T-helper 1 cell (primary cell): ENCODE data around the gene SERPINI1.
"Not testable (repeated sequence)": the region's sequence is repeated elsewhere in the genome, so short reads cannot be mapped to it uniquely, and the experiment has no call there.

ENCODE experiments used
- DNase-seq, 5 donors: peaks; one replicate each; pipeline ENCODE4 v3.0.0-alpha.2; 2012 to 2020

Gene SERPINI1

GRCh38 chr3:167810236-167810635 lies 74.7 kb downstream of the SERPINI1 start:
- DNase-seq, result no peak

- DNase-seq, result no peak
These were observed 75.5 kb downstream of the SERPINI1 start for GRCh38 chr3:167811031-167811430.

- no peak for DNase-seq
These were observed 77.9 kb downstream of the SERPINI1 start for GRCh38 chr3:167813169-167814123.

GRCh38 chr3:167814441-167814951 lies 79.0 kb downstream of the SERPINI1 start:
- no peak for DNase-seq

GRCh38 chr3:167816953-167817352 lies 81.4 kb downstream of the SERPINI1 start:
- no peak for DNase-seq

GRCh38 chr3:167820102-167820865 lies 84.8 kb downstream of the SERPINI1 start:
- DNase-seq, result no peak

GRCh38 chr3:167821248-167821805 lies 85.8 kb downstream of the SERPINI1 start:
- no peak for DNase-seq

GRCh38 chr3:167823738-167824137 lies 88.2 kb downstream of the SERPINI1 start:
- DNase-seq, result no peak

GRCh38 chr3:167827588-167827987 lies 92.1 kb downstream of the SERPINI1 start:
- DNase-seq, result not testable (repeated sequence)

GRCh38 chr3:167829071-167829470 lies 93.5 kb downstream of the SERPINI1 start:
- no peak for DNase-seq

- DNase-seq, result no peak
These were observed 94.5 kb downstream of the SERPINI1 start for GRCh38 chr3:167830007-167830406.

- DNase-seq, result no peak
These were observed 99.8 kb downstream of the SERPINI1 start for GRCh38 chr3:167835359-167835758.

GRCh38 chr3:167835953-167836352 lies 100.4 kb downstream of the SERPINI1 start:
- DNase-seq, result no peak

- DNase-seq, result no peak
These were observed 101.9 kb downstream of the SERPINI1 start for GRCh38 chr3:167837466-167837865.

- DNase-seq, result no peak
These were observed 104.1 kb downstream of the SERPINI1 start for GRCh38 chr3:167839460-167840134.

- no peak for DNase-seq
These were observed 104.7 kb downstream of the SERPINI1 start for GRCh38 chr3:167840247-167840646.

GRCh38 chr3:167843481-167843880 lies 108.0 kb downstream of the SERPINI1 start:
- DNase-seq, result no peak

- no peak for DNase-seq
These were observed 108.4 kb downstream of the SERPINI1 start for GRCh38 chr3:167843886-167844285.

- no peak for DNase-seq
These were observed 109.0 kb downstream of the SERPINI1 start for GRCh38 chr3:167844528-167844927.

- no peak for DNase-seq
These were observed 115.7 kb downstream of the SERPINI1 start for GRCh38 chr3:167851171-167851570.

- DNase-seq, result no peak
These were observed 116.2 kb downstream of the SERPINI1 start for GRCh38 chr3:167851749-167852148.

- DNase-seq, result no peak
These were observed 116.7 kb downstream of the SERPINI1 start for GRCh38 chr3:167852216-167852615.

GRCh38 chr3:167854063-167854462 lies 118.5 kb downstream of the SERPINI1 start:
- no peak for DNase-seq
